H1 (cell line): Measurements from ENCODE around the gene FUT4. TPM values are rescaled to one million over a fixed set of nuclear protein-coding genes. Genes with fewer than 3 reads are reported as not detected.

Source experiments
- CTCF ChIA-PET: fragments of 300-600 bp; sonication (Branson Sonifier 250); formaldehyde crosslinking; loops from one replicate; lab custom pipeline; 2021; ENCODE audit not compliant: partially characterized antibody; lab: Charles Lee
- POLR2A ChIA-PET: fragments of 300-600 bp; sonication (Branson Sonifier 250); formaldehyde crosslinking; loops from one replicate; lab custom pipeline; 2021; ENCODE audit warnings: inconsistent platforms; ENCODE audit not compliant: partially characterized antibody; lab: Charles Lee
- DNase-seq, 2 experiments: peaks; one replicate each; pipeline versions ENCODE4 v3.0.0 to v3.0.0-alpha.2; 2010 to 2022; ENCODE audit warnings: low spot score in 2 of 2, low read depth in 1 of 2, mixed read lengths in 1 of 2
- FAIRE-seq: peaks from 2 replicates; lab custom pipeline; 2011; peaks lifted over from hg19 to GRCh38; lab: Jason Lieb, UNC
- H2AFZ ChIP-seq: 2 replicates; pipeline ENCODE4 v1.8.1; 2012; ENCODE audit warnings: low read length, inconsistent platforms
- H2AK5ac ChIP-seq: 2 replicates; pipeline ENCODE4 v1.6.1; 2013; ENCODE audit warnings: low read depth, low read length
- H2BK120ac ChIP-seq: replicated peaks from 2 replicates; pipeline ENCODE3; 2013; ENCODE audit warnings: low read depth, low read length, inconsistent platforms
- H2BK12ac ChIP-seq: 2 replicates; pipeline ENCODE4 v1.6.1; 2013; ENCODE audit warnings: low read depth, low read length
- H2BK15ac ChIP-seq: 2 replicates; pipeline ENCODE4 v1.6.1; 2013; ENCODE audit warnings: low read length
- H2BK20ac ChIP-seq: 2 replicates; pipeline ENCODE4 v1.6.1; 2013; ENCODE audit warnings: low read length
- H2BK5ac ChIP-seq: 2 replicates; pipeline ENCODE4 v1.6.1; 2013; ENCODE audit warnings: low read depth, low read length
- H3K14ac ChIP-seq: 2 replicates; pipeline ENCODE4 v1.6.1; 2013; ENCODE audit warnings: inconsistent platforms; ENCODE audit not compliant: insufficient read length
- H3K18ac ChIP-seq: 2 replicates; pipeline ENCODE4 v1.6.1; 2013; ENCODE audit warnings: low read length; ENCODE audit errors: extremely low read depth
- H3K23ac ChIP-seq: 2 replicates; pipeline ENCODE4 v1.6.1; 2013; ENCODE audit warnings: inconsistent platforms; ENCODE audit not compliant: insufficient read length
- H3K23me2 ChIP-seq: 2 replicates; pipeline ENCODE4 v1.6.1; 2013; ENCODE audit warnings: low read depth, low read length
- H3K27ac ChIP-seq: 2 replicates; pipeline ENCODE4 v1.6.1; 2011; ENCODE audit warnings: low read depth, low read length, inconsistent platforms
- H3K27me3 ChIP-seq, 4 experiments: replicated peaks in 1 of 4; 1 replicate in 1 of 4; 2 replicates in 3 of 4; pipeline versions ENCODE4 v1.6.1 to v1.8.1; 2011 to 2013; ENCODE audit warnings: low read length in 3 of 4, mild to moderate bottlenecking in 3 of 4, inconsistent platforms in 2 of 4, mixed read lengths in 2 of 4, moderate library complexity in 1 of 4; ENCODE audit not compliant: control insufficient read depth in 3 of 4, insufficient read depth in 3 of 4; ENCODE audit errors: extremely low read depth in 1 of 4
- H3K36me3 ChIP-seq, 4 experiments: 2 replicates each; pipeline versions ENCODE4 v1.6.1 to v1.8.1; 2011 to 2013; ENCODE audit warnings: mild to moderate bottlenecking in 4 of 4, low read length in 3 of 4, moderate library complexity in 2 of 4, control low read depth in 1 of 4, inconsistent platforms in 1 of 4; ENCODE audit not compliant: insufficient read depth in 4 of 4, control insufficient read depth in 2 of 4
- H3K4ac ChIP-seq: replicated peaks from 2 replicates; pipeline ENCODE3; 2013; ENCODE audit warnings: low read length, low read depth, mixed read lengths, inconsistent platforms; ENCODE audit not compliant: insufficient read length
- H3K4me1 ChIP-seq, 4 experiments: replicated peaks in 1 of 4; 1 replicate in 1 of 4; 2 replicates in 3 of 4; pipeline versions ENCODE4 v1.6.1 to v1.8.1; 2011 to 2013; ENCODE audit warnings: low read length in 3 of 4, inconsistent platforms in 2 of 4, mixed read lengths in 1 of 4; ENCODE audit not compliant: insufficient read depth in 4 of 4, control insufficient read depth in 3 of 4
- H3K4me2 ChIP-seq, 2 experiments: 2 replicates each; pipeline versions ENCODE4 v1.6.1 to v1.8.1; 2011 to 2013; ENCODE audit warnings: low read depth in 2 of 2, low read length in 2 of 2, control low read depth in 1 of 2, inconsistent platforms in 1 of 2, mild to moderate bottlenecking in 1 of 2; ENCODE audit not compliant: insufficient read depth in 1 of 2
- H3K4me3 ChIP-seq, 4 experiments: fragments of 200-600, 300-600 bp in 1 of 4; sonication (generic), shearing (Covaris generic), sonication (Bioruptor Twin) in 1 of 4; 2 replicates each; pipeline versions ENCODE4 v1.5.1 to v1.8.1; 2011 to 2016; ENCODE audit warnings: low read length in 4 of 4, low read depth in 3 of 4, control low read depth in 2 of 4, inconsistent platforms in 2 of 4, mild to moderate bottlenecking in 2 of 4, mixed read lengths in 1 of 4, moderate library complexity in 1 of 4; ENCODE audit not compliant: insufficient read depth in 2 of 4; ENCODE audit errors: extremely low read depth in 1 of 4
- H3K56ac ChIP-seq: replicated peaks from 2 replicates; pipeline ENCODE3; 2013; ENCODE audit warnings: low read depth, mild to moderate bottlenecking, mixed read lengths, low read length, inconsistent platforms; ENCODE audit not compliant: insufficient read length
- H3K79me1 ChIP-seq: 2 replicates; pipeline ENCODE4 v1.6.1; 2013; ENCODE audit warnings: low read depth, low read length, control low read depth
- H3K79me2 ChIP-seq, 2 experiments: 2 replicates each; pipeline versions ENCODE4 v1.6.1 to v1.8.1; 2012 to 2013; ENCODE audit warnings: low read length in 2 of 2, mild to moderate bottlenecking in 2 of 2, inconsistent platforms in 1 of 2; ENCODE audit not compliant: insufficient read depth in 2 of 2, control insufficient read depth in 1 of 2
- H3K9ac ChIP-seq, 4 experiments: replicated peaks in 1 of 4; 1 replicate in 1 of 4; 2 replicates in 3 of 4; pipeline versions ENCODE4 v1.6.1 to v1.8.1; 2011 to 2013; ENCODE audit warnings: low read depth in 3 of 4, low read length in 3 of 4, control low read depth in 2 of 4, mild to moderate bottlenecking in 2 of 4, moderate library complexity in 2 of 4, inconsistent platforms in 1 of 4; ENCODE audit errors: extremely low read depth in 1 of 4
- H3K9me3 ChIP-seq, 2 experiments: 2 replicates each; pipeline versions ENCODE4 v1.6.1 to v1.8.1; 2012 to 2013; ENCODE audit warnings: mild to moderate bottlenecking in 2 of 2, moderate library complexity in 2 of 2, control low read depth in 1 of 2, inconsistent platforms in 1 of 2, low read depth in 1 of 2, low read length in 1 of 2, mixed read lengths in 1 of 2; ENCODE audit not compliant: insufficient read depth in 2 of 2
- H4K20me1 ChIP-seq, 2 experiments: replicated peaks in 1 of 2; 2 replicates each; pipeline versions ENCODE3 to v1.8.1; 2011 to 2013; ENCODE audit warnings: inconsistent platforms in 2 of 2, low read length in 2 of 2, mild to moderate bottlenecking in 1 of 2; ENCODE audit not compliant: insufficient read depth in 2 of 2, control insufficient read depth in 1 of 2
- H4K5ac ChIP-seq: 2 replicates; pipeline ENCODE4 v1.6.1; 2013; ENCODE audit warnings: low read length, low read depth, mixed read lengths, inconsistent platforms; ENCODE audit not compliant: insufficient read length
- H4K8ac ChIP-seq: 2 replicates; pipeline ENCODE4 v1.8.0; 2013; ENCODE audit warnings: mild to moderate bottlenecking, moderate library complexity, low read length, inconsistent platforms; ENCODE audit not compliant: insufficient read depth; ENCODE audit errors: extremely low read depth
- H4K91ac ChIP-seq: replicated peaks from 2 replicates; pipeline ENCODE3; 2013; ENCODE audit warnings: low read length, mixed read lengths, inconsistent platforms; ENCODE audit not compliant: insufficient read length
- BCL11A ChIP-seq, 2 experiments: IDR thresholded peaks; one replicate each; pipeline ENCODE4 v1.6.1; 2011; ENCODE audit warnings: low read depth in 2 of 2, low read length in 2 of 2, mild to moderate bottlenecking in 2 of 2
- CBX5 ChIP-seq: fragments of 300-800, 300-1000 bp; sonication (generic); IDR thresholded peaks from 2 replicates; pipeline ENCODE4 v1.7.1; 2016; ENCODE audit warnings: antibody characterized with exemption, low read length, low read depth
- CBX8 ChIP-seq: fragments of 300-800, 300-1000 bp; sonication (generic); IDR thresholded peaks from 2 replicates; pipeline ENCODE4 v1.7.1; 2016; ENCODE audit warnings: low read depth, low read length, borderline replicate concordance
- HDAC6 ChIP-seq: IDR thresholded peaks from one replicate; pipeline ENCODE4 v1.7.1; 2012; ENCODE audit warnings: low read depth, mild to moderate bottlenecking, inconsistent platforms, low read length, moderate library complexity
- RBBP5 ChIP-seq: IDR thresholded peaks from 2 replicates; pipeline ENCODE4 v1.7.1; 2012; ENCODE audit warnings: low read depth, mild to moderate bottlenecking, inconsistent platforms, low read length, moderate library complexity, borderline replicate concordance
- RNF2 ChIP-seq: fragments of 200-900, 300-1000 bp; sonication (generic); IDR thresholded peaks from 2 replicates; pipeline ENCODE4 v1.7.1; 2016; ENCODE audit warnings: borderline replicate concordance, low read depth, mild to moderate bottlenecking, antibody characterized with exemption, low read length; ENCODE audit not compliant: poor library complexity, severe bottlenecking; ENCODE audit errors: missing control alignments
- ZNF274 ChIP-seq: IDR thresholded peaks from 2 replicates; pipeline ENCODE4 v1.7.0; 2012; ENCODE audit warnings: low read length, borderline replicate concordance; ENCODE audit errors: extremely low read depth
- WGBS, 2 experiments: shearing (Covaris generic) in 1 of 2; methylation state at CpG; one replicate each; pipeline versions ENCODE4 v1.1.6 to v1.1.7; 2013 to 2015; ENCODE audit warnings: low lambda C conversion rate in 2 of 2, mixed read lengths in 2 of 2, inconsistent platforms in 1 of 2, low coverage in 1 of 2, missing lambda C conversion rate in 1 of 2; ENCODE audit not compliant: insufficient replicate concordance in 2 of 2, insufficient coverage in 1 of 2, insufficient read length in 1 of 2; ENCODE audit errors: extremely low coverage in 1 of 2, missing lambda C conversion rate in 1 of 2; 5-methylcytosine and 5-hydroxymethylcytosine counted together
- polyA plus RNA-seq, 7 experiments: library from polyadenylated mRNA; depleted of rRNA in 3 of 7; stranded (reverse) in 5 of 7; unstranded in 2 of 7; fragments of >200 nt in 5 of 7; fragments of 200-250 nt in 2 of 7; gene quantifications; 1 replicate in 5 of 7; 2 replicates in 1 of 7; 4 replicates in 1 of 7; pipeline versions ENCODE4 v1.2.1 to v1.2.3, GENCODE V29; 2011 to 2013; ENCODE audit warnings: missing spikeins in 2 of 7, mixed read lengths in 2 of 7
- total RNA-seq: library from RNA; stranded (reverse); fragmentation: NEBNext Ultra II Directional; extraction: Animal tissue kit (Norgen Biotek cat#: 25700); gene quantifications from 2 replicates; pipeline ENCODE4 v1.2.1, GENCODE V29; 2021

The FUT4 gene
- total and polyA plus RNA-seq, 2 of the 8 experiments (the other 6 are each of a cell fraction or from before 2014, with no cell fraction given), result 2.6 to 8.0 TPM

- Histone ChIP-seq H4K20me1 (peaks cover 0 to 3% of the 10 kb centered on the region in 2 experiments), H3K23ac (no peak overlapping the region), H2BK12ac (no peak overlapping the region), H2BK15ac (no peak overlapping the region), H3K4me3 (peak overlapping the region in 3 of 4 experiments; percentile 50 to 75 (median 57); a peak in 4 of 8 replicates), H3K9ac (no peak overlapping the region), H2BK20ac (no peak overlapping the region), H3K14ac (no peak overlapping the region), H3K36me3 (no peaks in the 10 kb centered on the region), H3K79me2 (no peaks in the 10 kb centered on the region), H3K4me2 (peak overlapping the region; percentile 68 to 87), H2BK5ac (no peak overlapping the region), H3K27ac (no peak overlapping the region), H4K5ac (no peak overlapping the region), H3K9me3 (no peaks in the 10 kb centered on the region), H4K91ac (no peak overlapping the region), H3K79me1 (0 out of 2 replicates have a peak, but pooled peaks cover 2% of the 10 kb centered on the region), H3K4ac (no peak overlapping the region), H3K27me3 (peaks cover 6 to 20% (median 18%) of the 10 kb centered on the region in 4 experiments; a peak in 6 of 7 replicates), H2AK5ac (no peak overlapping the region), H3K18ac (no peak overlapping the region), H3K4me1 (peaks cover 5 to 9% (median 8%) of the 10 kb centered on the region in 4 experiments; a peak in 6 of 7 replicates), H3K56ac (no peak overlapping the region), H2BK120ac (no peak overlapping the region), H3K23me2 (peaks cover 18% of the 10 kb centered on the region), H4K8ac (no peak overlapping the region), H2AFZ (no peak overlapping the region)
- DNase-seq (no peak), FAIRE-seq (no peak)
- 55% methylated on average over 2 of the region's 2 CpGs; no CpG with 5 or more reads in 1 of the 2 experiments for WGBS, 2 experiments
- POLR2A ChIA-PET, result no interaction called here
- CTCF ChIA-PET, result interaction anchor here (1.0 to 1.5 kb wide), 2 partner anchors 9 to 57 kb away, joined by 5 to 6 read pairs; no protein-coding TSS in a partner anchor
- TF ChIP-seq HDAC6 (no peak), CBX5 (no peak), ZNF274 (no peak), CBX8 (no peak), BCL11A (IDR thresholded peaks at IDR 0.05; ENCODE audit: low read depth in 2 of 2, low read length in 2 of 2) (no peak), RBBP5 (no peak), RNF2 (no peak)
Measured at GRCh38 chr11:94546162-94546470, 2.4 kb downstream of the FUT4 start.
